Keratinocyte (primary cell): ENCODE measurements around the gene ANGPTL2.

Source experiments
- EZH2 ChIP-seq: IDR thresholded peaks from one replicate; pipeline ENCODE4 v1.6.1; 2012; ENCODE audit warnings: inconsistent platforms, mild to moderate bottlenecking, low read length, moderate library complexity
- TF ChIP-seq, protein P1 (sequence below), 3 experiments: IDR thresholded peaks in 1 of 3; conservative IDR thresholded peaks in 1 of 3; optimal IDR thresholded peaks in 1 of 3; 2 replicates in 2 of 3; 3 replicates in 1 of 3; pipeline versions ENCODE3 to v1.5.1; 2011; ENCODE audit warnings: low read length in 3 of 3, mild to moderate bottlenecking in 3 of 3, moderate library complexity in 2 of 3, control low read depth in 1 of 3, inconsistent platforms in 1 of 3; ENCODE audit not compliant: insufficient read depth in 2 of 3; ENCODE audit errors: extremely low read depth in 1 of 3

GRCh38 chr9:127137640-127138360 lies 15.4 kb upstream of the ANGPTL2 start:
- TF ChIP-seq, protein P1, sequence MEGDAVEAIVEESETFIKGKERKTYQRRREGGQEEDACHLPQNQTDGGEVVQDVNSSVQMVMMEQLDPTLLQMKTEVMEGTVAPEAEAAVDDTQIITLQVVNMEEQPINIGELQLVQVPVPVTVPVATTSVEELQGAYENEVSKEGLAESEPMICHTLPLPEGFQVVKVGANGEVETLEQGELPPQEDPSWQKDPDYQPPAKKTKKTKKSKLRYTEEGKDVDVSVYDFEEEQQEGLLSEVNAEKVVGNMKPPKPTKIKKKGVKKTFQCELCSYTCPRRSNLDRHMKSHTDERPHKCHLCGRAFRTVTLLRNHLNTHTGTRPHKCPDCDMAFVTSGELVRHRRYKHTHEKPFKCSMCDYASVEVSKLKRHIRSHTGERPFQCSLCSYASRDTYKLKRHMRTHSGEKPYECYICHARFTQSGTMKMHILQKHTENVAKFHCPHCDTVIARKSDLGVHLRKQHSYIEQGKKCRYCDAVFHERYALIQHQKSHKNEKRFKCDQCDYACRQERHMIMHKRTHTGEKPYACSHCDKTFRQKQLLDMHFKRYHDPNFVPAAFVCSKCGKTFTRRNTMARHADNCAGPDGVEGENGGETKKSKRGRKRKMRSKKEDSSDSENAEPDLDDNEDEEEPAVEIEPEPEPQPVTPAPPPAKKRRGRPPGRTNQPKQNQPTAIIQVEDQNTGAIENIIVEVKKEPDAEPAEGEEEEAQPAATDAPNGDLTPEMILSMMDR (optimal IDR thresholded peaks at IDR 0.05 in 1 of 3, IDR thresholded peaks at IDR 0.05 in 1 of 3, conservative IDR thresholded peaks at IDR 0.05 in 1 of 3; ENCODE audit: extremely low read depth in 1 of 3, insufficient read depth in 2 of 3, low read length in 3 of 3): no peak
- no peak for TF ChIP-seq EZH2
